Measurements from ENCODE around the gene FUT8. TPM values are rescaled to one million over a fixed set of nuclear protein-coding genes. Genes with fewer than 3 reads are reported as not detected.

Gene FUT8
- total and polyA plus RNA-seq, 2 of the 8 experiments (the other 6 are each of a cell fraction or from before 2014, with no cell fraction given) = 10.5 to 25.1 TPM

- CTCF ChIA-PET (ENCODE audit: partially characterized antibody) = no interaction called here
- TF ChIP-seq EGR1 (IDR thresholded peaks at IDR 0.05; ENCODE audit: borderline replicate concordance, low read depth, low read length) = no peak
- TF ChIP-seq TAF1 (IDR thresholded peaks at IDR 0.05; ENCODE audit: low read depth, low read length) = no peak
- no peak for TF ChIP-seq SIN3A (conservative IDR thresholded peaks at IDR 0.05 in 1 of 2, IDR thresholded peaks at IDR 0.05 in 1 of 2; ENCODE audit: low read depth in 1 of 2, low read length in 2 of 2)
- TF ChIP-seq RBBP5 (IDR thresholded peaks at IDR 0.05; ENCODE audit: borderline replicate concordance, low read depth, low read length) = no peak
- TF ChIP-seq TEAD4 (IDR thresholded peaks at IDR 0.05; ENCODE audit: low read depth, low read length) = no peak
- no peak for TF ChIP-seq EZH2 (IDR thresholded peaks at IDR 0.05; ENCODE audit: low read depth, low read length, severe bottlenecking)
- no peak for TF ChIP-seq POLR2A (IDR thresholded peaks at IDR 0.05; ENCODE audit: control extremely low read depth in 1 of 2, low read depth in 2 of 2, low read length in 2 of 2)
- TF ChIP-seq BRCA1 (IDR thresholded peaks at IDR 0.05; ENCODE audit: low read depth, low read length) = no peak
- TF ChIP-seq MAFK (IDR thresholded peaks at IDR 0.05; ENCODE audit: low read depth, low read length) = no peak
- TF ChIP-seq CREB1 (IDR thresholded peaks at IDR 0.05) = no peak
- no peak for TF ChIP-seq RAD21 (IDR thresholded peaks at IDR 0.05 in 1 of 2, conservative IDR thresholded peaks at IDR 0.05 in 1 of 2; ENCODE audit: low read depth in 2 of 2, low read length in 2 of 2)
- TF ChIP-seq NRF1 (IDR thresholded peaks at IDR 0.05; ENCODE audit: low read depth, low read length) = no peak
- TF ChIP-seq SIX5 (IDR thresholded peaks at IDR 0.05; ENCODE audit: low read depth, low read length) = no peak
- no peak for TF ChIP-seq EP300 (IDR thresholded peaks at IDR 0.05; ENCODE audit: borderline replicate concordance in 1 of 2, low read depth in 2 of 2, low read length in 2 of 2)
- no peak for TF ChIP-seq ZNF274 (IDR thresholded peaks at IDR 0.05; ENCODE audit: borderline replicate concordance, extremely low read depth, low read length)
- no peak for TF ChIP-seq POU5F1 (IDR thresholded peaks at IDR 0.05; ENCODE audit: low read depth, low read length)
- TF ChIP-seq TCF12 (IDR thresholded peaks at IDR 0.05; ENCODE audit: low read depth, low read length) = no peak
Observed at GRCh38 chr14:65620195-65620594, 207.7 kb downstream of the FUT8 start.

More at GRCh38 chr14:65620195-65620594, 207.7 kb downstream of the FUT8 start:
- Histone ChIP-seq H3K56ac (replicated peaks; ENCODE audit: insufficient read length, low read depth, low read length) (no peak overlapping the region), H2BK5ac (ENCODE audit: low read depth, low read length) (no peak overlapping the region), H4K8ac (ENCODE audit: extremely low read depth, insufficient read depth, low read length) (no peak overlapping the region), H4K91ac (replicated peaks; ENCODE audit: insufficient read length, low read length) (no peak overlapping the region), H3K4ac (replicated peaks; ENCODE audit: insufficient read length, low read depth, low read length) (no peak overlapping the region), H4K5ac (ENCODE audit: insufficient read length, low read depth, low read length) (no peak overlapping the region), H2BK120ac (replicated peaks; ENCODE audit: low read depth, low read length) (no peak overlapping the region), H3K14ac (ENCODE audit: insufficient read length) (no peak overlapping the region), H3K9me3 (ENCODE audit: insufficient read depth in 2 of 2, low read depth in 1 of 2, low read length in 1 of 2) (no peaks in the 10 kb centered on the region), H3K23ac (ENCODE audit: insufficient read length) (no peak overlapping the region), H3K36me3 (ENCODE audit: control insufficient read depth in 2 of 4, insufficient read depth in 4 of 4, low read length in 3 of 4) (no peaks in the 10 kb centered on the region), H3K9ac (replicated peaks in 1 of 4; ENCODE audit: extremely low read depth in 1 of 4, low read depth in 3 of 4, low read length in 3 of 4) (no peak overlapping the region), H2AK5ac (ENCODE audit: low read depth, low read length) (no peak overlapping the region), H3K4me2 (ENCODE audit: insufficient read depth in 1 of 2, low read depth in 2 of 2, low read length in 2 of 2) (no peak overlapping the region), H2BK12ac (ENCODE audit: low read depth, low read length) (no peak overlapping the region), H3K4me1 (replicated peaks in 1 of 4; ENCODE audit: control insufficient read depth in 3 of 4, insufficient read depth in 4 of 4, low read length in 3 of 4) (no peaks in the 10 kb centered on the region), H3K23me2 (ENCODE audit: low read depth, low read length) (no peaks in the 10 kb centered on the region), H2AFZ (ENCODE audit: low read length) (no peak overlapping the region), H3K27me3 (replicated peaks in 1 of 4; ENCODE audit: control insufficient read depth in 3 of 4, extremely low read depth in 1 of 4, insufficient read depth in 3 of 4, low read length in 3 of 4) (no peaks in the 10 kb centered on the region), H4K20me1 (replicated peaks in 1 of 2; ENCODE audit: control insufficient read depth in 1 of 2, insufficient read depth in 2 of 2, low read length in 2 of 2) (no peaks in the 10 kb centered on the region), H3K79me2 (ENCODE audit: control insufficient read depth in 1 of 2, insufficient read depth in 2 of 2, low read length in 2 of 2) (no peaks in the 10 kb centered on the region), H3K18ac (ENCODE audit: extremely low read depth, low read length) (no peak overlapping the region), H2BK20ac (ENCODE audit: low read length) (no peak overlapping the region), H2BK15ac (ENCODE audit: low read length) (no peak overlapping the region), H3K4me3 (ENCODE audit: extremely low read depth in 1 of 4, insufficient read depth in 2 of 4, low read depth in 3 of 4, low read length in 4 of 4) (no peak overlapping the region), H3K27ac (ENCODE audit: low read depth, low read length) (no peak overlapping the region), H3K79me1 (ENCODE audit: low read depth, low read length) (no peaks in the 10 kb centered on the region)
- POLR2A ChIA-PET (ENCODE audit: partially characterized antibody) = no interaction called here
- FAIRE-seq (no peak), DNase-seq (ENCODE audit: low read depth in 1 of 2, low spot score in 2 of 2) (no peak)

Measured in H1 (cell line).